K562 (cell line): ENCODE measurements around the gene S100P. TPM values are rescaled to one million over a fixed set of nuclear protein-coding genes. Genes with fewer than 3 reads are reported as not detected.
A peak's percentile ranks its signal among the peaks of the same experiment; 100 is the strongest.

ENCODE experiments used
- ATAC-seq: fragments of 200-7000 bp; cut with Tn5 transposase; 3 replicates; pipeline ENCODE4 v1.9.1; 2020; ENCODE audit warnings: moderate library complexity
- BruUV-seq: library from RNA; stranded (reverse); fragments of 400-500 nt; replicated peaks from 2 replicates; lab custom pipeline; 2021; lab: Mats Ljungman, UMichigan
- CTCF ChIA-PET: fragments of 300-600 bp; formaldehyde crosslinking; extraction: SDS; loops from one replicate; lab custom pipeline; 2021; ENCODE audit warnings: low intra/inter-chr PET ratio; lab: Yijun Ruan, JAX
- POLR2A ChIA-PET: fragments of 300-600, 350-650 bp; sonication (Branson Sonifier 250); formaldehyde crosslinking; extraction: SDS; loops from one replicate; lab custom pipeline; 2021; ENCODE audit warnings: antibody characterized with exemption, inconsistent platforms; lab: Yijun Ruan, JAX
- DNase-seq, 4 experiments: peaks; one replicate each; pipeline versions ENCODE4 v3.0.0 to v3.0.0-alpha.2; 2011 to 2018; ENCODE audit warnings: low spot score in 3 of 4, mixed read lengths in 3 of 4; ENCODE audit errors: extremely low read depth in 1 of 4
- FAIRE-seq: peaks from 2 replicates; lab custom pipeline; 2011; peaks lifted over from hg19 to GRCh38; lab: Jason Lieb, UNC
- H2AFZ ChIP-seq: 2 replicates; pipeline ENCODE4 v1.6.0; 2011; ENCODE audit warnings: low read depth, low read length, control low read depth, inconsistent platforms
- H3K27ac ChIP-seq: fragments of 200-600 bp; 3 replicates; pipeline ENCODE4 v1.8.0; 2011; ENCODE audit warnings: low read depth, mild to moderate bottlenecking, control low read depth, inconsistent platforms, low read length, moderate library complexity, mixed read lengths; ENCODE audit errors: extremely low read depth
- H3K27me3 ChIP-seq, 2 experiments: fragments of 300-600 bp in 1 of 2; 2 replicates in 1 of 2; 3 replicates in 1 of 2; pipeline versions ENCODE4 v1.6.0 to v1.8.0; 2011; ENCODE audit warnings: inconsistent platforms in 2 of 2, low read length in 2 of 2, mild to moderate bottlenecking in 1 of 2, mixed read lengths in 1 of 2, moderate library complexity in 1 of 2; ENCODE audit not compliant: control insufficient read depth in 2 of 2, insufficient read depth in 2 of 2
- H3K36me3 ChIP-seq: fragments of 300-600 bp; 3 replicates; pipeline ENCODE4 v1.8.0; 2011; ENCODE audit warnings: mild to moderate bottlenecking, low read length, inconsistent platforms; ENCODE audit not compliant: control insufficient read depth, insufficient read depth
- H3K4me1 ChIP-seq, 2 experiments: fragments of 200-600 bp in 1 of 2; replicated peaks in 1 of 2; 2 replicates in 1 of 2; 3 replicates in 1 of 2; pipeline versions ENCODE4 v1.5.1 to v1.8.0; 2011; ENCODE audit warnings: inconsistent platforms in 2 of 2, low read length in 2 of 2, mild to moderate bottlenecking in 1 of 2, mixed read lengths in 1 of 2, moderate library complexity in 1 of 2; ENCODE audit not compliant: control insufficient read depth in 2 of 2, insufficient read depth in 2 of 2
- H3K4me2 ChIP-seq: 2 replicates; pipeline ENCODE4 v1.6.1; 2011; ENCODE audit warnings: low read length, control low read depth, inconsistent platforms, mixed read lengths; ENCODE audit not compliant: insufficient read depth
- H3K4me3 ChIP-seq: fragments of 200-600 bp; sonication (generic), shearing (Covaris generic); 2 replicates; pipeline ENCODE4 v1.5.1; 2016; ENCODE audit warnings: control low read depth, inconsistent platforms
- H3K79me2 ChIP-seq: fragments of 200-600 bp; 3 replicates; pipeline ENCODE4 v1.8.0; 2011; ENCODE audit warnings: low read length, inconsistent platforms; ENCODE audit not compliant: control insufficient read depth, insufficient read depth
- H3K9ac ChIP-seq, 2 experiments: 2 replicates each; pipeline versions ENCODE4 v1.6.0 to v1.6.1; 2011; ENCODE audit warnings: low read depth in 2 of 2, low read length in 2 of 2, control low read depth in 1 of 2, inconsistent platforms in 1 of 2, mild to moderate bottlenecking in 1 of 2, mixed read lengths in 1 of 2; ENCODE audit not compliant: insufficient read depth in 1 of 2
- H3K9me1 ChIP-seq: one replicate; pipeline ENCODE4 v1.6.0; 2011; ENCODE audit warnings: inconsistent platforms, mild to moderate bottlenecking, low read length, moderate library complexity; ENCODE audit not compliant: control insufficient read depth, insufficient read depth
- H3K9me3 ChIP-seq: replicated peaks from 2 replicates; pipeline ENCODE4 v1.5.1; 2011; ENCODE audit warnings: low read depth, low read length, inconsistent platforms; ENCODE audit not compliant: control insufficient read depth, insufficient read depth
- H4K20me1 ChIP-seq: replicated peaks from 2 replicates; pipeline ENCODE4 v1.6.1; 2011; ENCODE audit warnings: low read length, inconsistent platforms, mixed read lengths; ENCODE audit not compliant: control insufficient read depth, insufficient read depth
- CHD2 ChIP-seq: IDR thresholded peaks from 2 replicates; pipeline ENCODE4 v1.6.1; 2011; ENCODE audit warnings: low read depth, low read length
- CREB5 ChIP-seq: fragments of 250-450 bp; sonication (Bioruptor Pico); IDR thresholded peaks from 2 replicates; pipeline ENCODE4 v1.5.0; 2020; ENCODE audit warnings: mild to moderate bottlenecking
- ESRRB ChIP-seq: fragments of 250-450 bp; sonication (Bioruptor Pico); IDR thresholded peaks from 2 replicates; pipeline ENCODE4 v1.5.0; 2020; ENCODE audit warnings: mild to moderate bottlenecking, moderate library complexity, borderline replicate concordance
- PHF21A ChIP-seq: fragments of 450-650 bp; IDR thresholded peaks from 2 replicates; pipeline ENCODE4 v1.6.1; 2017; ENCODE audit warnings: low read depth, borderline replicate concordance
- POLR2G ChIP-seq: fragments of 200-400 bp; formaldehyde crosslinking; IDR thresholded peaks from 2 replicates; pipeline ENCODE4 v1.6.1; 2017; ENCODE audit warnings: low read depth, mild to moderate bottlenecking, antibody characterized with exemption, low read length, moderate library complexity
- ZFP36 ChIP-seq: fragments of 150-350 bp; IDR thresholded peaks from 2 replicates; pipeline ENCODE4 v1.6.1; 2018; ENCODE audit warnings: low read length, low read depth; ENCODE audit not compliant: partially characterized antibody
- WGBS: fragments of 100-300 bp; shearing (Covaris generic); methylation state at CpG from one replicate; pipeline ENCODE4 v1.1.6; 2016; ENCODE audit warnings: low coverage, mixed read lengths; ENCODE audit not compliant: insufficient coverage; ENCODE audit errors: missing lambda C conversion rate; 5-methylcytosine and 5-hydroxymethylcytosine counted together
- in situ Hi-C: fragments of 300-500 bp; cut with MboI; formaldehyde crosslinking; loops from 4 replicates; pipeline ENCODE4 v1.15.0; 2018; ENCODE audit warnings: inconsistent platforms, mixed read lengths
- intact Hi-C: fragments of 100-400 bp; cut with micrococcal nuclease; formaldehyde crosslinking; loops from 2 replicates; pipeline ENCODE4 v1.14.2; 2022
- polyA plus RNA-seq, 8 experiments: library from polyadenylated mRNA; depleted of rRNA in 4 of 8; stranded (reverse) in 5 of 8; unstranded in 3 of 8; fragments of >200 nt; fragmentation: Nextera tagmentation in 2 of 8; fragmentation: Illumina TruSeq in 1 of 8; extraction: Ambion mirVana in 2 of 8; extraction: Trizol in 1 of 8; gene quantifications; 2 replicates each; pipeline versions ENCODE4 v1.2.1 to v1.2.3, GENCODE V29; 2011 to 2014; ENCODE audit warnings: inconsistent platforms in 1 of 8, missing spikeins in 1 of 8
- total RNA-seq, 7 experiments: library from RNA; depleted of rRNA in 6 of 7; stranded (reverse); fragments of >200 nt in 6 of 7; fragmentation: Illumina TruSeq in 2 of 7; extraction: Trizol in 2 of 7; gene quantifications; 2 replicates each; pipeline versions ENCODE4 v1.2.1 to v1.2.3, GENCODE V29; 2011 to 2021; ENCODE audit warnings: low replicate concordance in 1 of 7
- TF ChIP-seq, protein P1 (sequence below): sonication (generic); formaldehyde crosslinking; IDR thresholded peaks from 2 replicates; pipeline ENCODE4 v1.8.0; 2023; ENCODE audit warnings: mild to moderate bottlenecking, missing genetic modification reagents

Gene S100P
- total and polyA plus RNA-seq, 9 of the 15 experiments (the other 6 are each of a cell fraction or from before 2014, with no cell fraction given), result 4.1 to 23.8 (median 7.5) TPM

GRCh38 chr4:6739920-6740319 is 46.2 kb downstream of the S100P start:
- Histone ChIP-seq H3K9me3 (peaks cover 7% of the 10 kb centered on the region; the same call in 1 of the 2 replicates), H3K9me1 (no peaks in the 10 kb centered on the region), H2AFZ (no peak overlapping the region), H3K27me3 (no peaks in the 10 kb centered on the region), H3K9ac (no peak overlapping the region), H3K4me2 (no peak overlapping the region), H4K20me1 (no peaks in the 10 kb centered on the region), H3K4me3 (no peak overlapping the region), H3K4me1 (peaks cover 2 to 6% of the 10 kb centered on the region in 2 experiments; a peak in 3 of 5 replicates), H3K27ac (no peak overlapping the region), H3K36me3 (no peaks in the 10 kb centered on the region), H3K79me2 (no peaks in the 10 kb centered on the region)
- TF ChIP-seq CHD2 (peak; percentile 25; the same call in 1 of the 2 replicates), POLR2G (no peak), ZFP36 (peak; percentile 65), ESRRB (no peak), PHF21A (no peak), CREB5 (CRISPR knock-in tag) (no peak)
- TF ChIP-seq, protein P1, sequence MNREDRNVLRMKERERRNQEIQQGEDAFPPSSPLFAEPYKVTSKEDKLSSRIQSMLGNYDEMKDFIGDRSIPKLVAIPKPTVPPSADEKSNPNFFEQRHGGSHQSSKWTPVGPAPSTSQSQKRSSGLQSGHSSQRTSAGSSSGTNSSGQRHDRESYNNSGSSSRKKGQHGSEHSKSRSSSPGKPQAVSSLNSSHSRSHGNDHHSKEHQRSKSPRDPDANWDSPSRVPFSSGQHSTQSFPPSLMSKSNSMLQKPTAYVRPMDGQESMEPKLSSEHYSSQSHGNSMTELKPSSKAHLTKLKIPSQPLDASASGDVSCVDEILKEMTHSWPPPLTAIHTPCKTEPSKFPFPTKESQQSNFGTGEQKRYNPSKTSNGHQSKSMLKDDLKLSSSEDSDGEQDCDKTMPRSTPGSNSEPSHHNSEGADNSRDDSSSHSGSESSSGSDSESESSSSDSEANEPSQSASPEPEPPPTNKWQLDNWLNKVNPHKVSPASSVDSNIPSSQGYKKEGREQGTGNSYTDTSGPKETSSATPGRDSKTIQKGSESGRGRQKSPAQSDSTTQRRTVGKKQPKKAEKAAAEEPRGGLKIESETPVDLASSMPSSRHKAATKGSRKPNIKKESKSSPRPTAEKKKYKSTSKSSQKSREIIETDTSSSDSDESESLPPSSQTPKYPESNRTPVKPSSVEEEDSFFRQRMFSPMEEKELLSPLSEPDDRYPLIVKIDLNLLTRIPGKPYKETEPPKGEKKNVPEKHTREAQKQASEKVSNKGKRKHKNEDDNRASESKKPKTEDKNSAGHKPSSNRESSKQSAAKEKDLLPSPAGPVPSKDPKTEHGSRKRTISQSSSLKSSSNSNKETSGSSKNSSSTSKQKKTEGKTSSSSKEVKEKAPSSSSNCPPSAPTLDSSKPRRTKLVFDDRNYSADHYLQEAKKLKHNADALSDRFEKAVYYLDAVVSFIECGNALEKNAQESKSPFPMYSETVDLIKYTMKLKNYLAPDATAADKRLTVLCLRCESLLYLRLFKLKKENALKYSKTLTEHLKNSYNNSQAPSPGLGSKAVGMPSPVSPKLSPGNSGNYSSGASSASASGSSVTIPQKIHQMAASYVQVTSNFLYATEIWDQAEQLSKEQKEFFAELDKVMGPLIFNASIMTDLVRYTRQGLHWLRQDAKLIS (CRISPR knock-in tag), result no peak
- FAIRE-seq (no peak), DNase-seq (no peak), ATAC-seq (no peak)
- in situ Hi-C loops, result no loop called here
- POLR2A ChIA-PET, result no interaction called here
- 63% methylated on average over 4 of the region's 4 CpGs for WGBS
- intact Hi-C loops, result no loop called here
- BruUV-seq, result no TSS peak
- CTCF ChIA-PET, result no interaction called here
